Adipocyte (in vitro differentiated cells): ENCODE data around the gene SEM1.
"Not testable (repeated sequence)": the region's sequence is repeated elsewhere in the genome, so short reads cannot be mapped to it uniquely, and the experiment has no call there.

ENCODE experiments used
- DNase-seq: peaks from one replicate; pipeline ENCODE4 v3.0.0-alpha.2; 2015; ENCODE audit warnings: low read depth
- H3K27me3 ChIP-seq: replicated peaks from 2 replicates; pipeline ENCODE4 v1.7.0; 2013; ENCODE audit warnings: mild to moderate bottlenecking, low read length, moderate library complexity; ENCODE audit not compliant: control insufficient read depth, insufficient read depth
- H3K36me3 ChIP-seq: 2 replicates; pipeline ENCODE4 v1.7.0; 2013; ENCODE audit warnings: low read length, mild to moderate bottlenecking, moderate library complexity; ENCODE audit not compliant: control insufficient read depth, insufficient read depth, severe bottlenecking
- H3K4me1 ChIP-seq: 2 replicates; pipeline ENCODE4 v1.7.0; 2013; ENCODE audit warnings: mild to moderate bottlenecking, low read length, moderate library complexity; ENCODE audit not compliant: control insufficient read depth, insufficient read depth
- H3K4me3 ChIP-seq: 2 replicates; pipeline ENCODE4 v1.7.0; 2013; ENCODE audit warnings: mild to moderate bottlenecking, low read length, moderate library complexity
- H3K9ac ChIP-seq: 2 replicates; pipeline ENCODE4 v1.7.0; 2013; ENCODE audit warnings: mild to moderate bottlenecking, low read length, moderate library complexity
- H3K9me3 ChIP-seq: 2 replicates; pipeline ENCODE4 v1.7.0; 2013; ENCODE audit warnings: mild to moderate bottlenecking, low read length, moderate library complexity; ENCODE audit not compliant: control insufficient read depth

The SEM1 gene

GRCh38 chr7:96662151-96662550 is 47.5 kb downstream of the SEM1 start:
- not testable (repeated sequence) for DNase-seq, H3K27me3 ChIP-seq, H3K9ac ChIP-seq, H3K4me1 ChIP-seq, H3K9me3 ChIP-seq, H3K4me3 ChIP-seq, H3K36me3 ChIP-seq

GRCh38 chr7:96658022-96658412 is 51.6 kb downstream of the SEM1 start:
- no peaks in the 10 kb centered on the region for H3K9me3 ChIP-seq
- H3K4me3 ChIP-seq, result no peak overlapping the region
- no peaks in the 10 kb centered on the region for H3K27me3 ChIP-seq
- no peak for DNase-seq
- H3K36me3 ChIP-seq, result no peaks in the 10 kb centered on the region
- H3K4me1 ChIP-seq, result no peaks in the 10 kb centered on the region
- H3K9ac ChIP-seq, result no peak overlapping the region

- Histone ChIP-seq H3K9me3 (no peaks in the 10 kb centered on the region), H3K4me3 (no peak overlapping the region), H3K27me3 (no peaks in the 10 kb centered on the region), H3K36me3 (no peaks in the 10 kb centered on the region), H3K9ac (no peak overlapping the region), H3K4me1 (no peaks in the 10 kb centered on the region)
- DNase-seq, result no peak
Measured at GRCh38 chr7:96657347-96658021, 52.2 kb downstream of the SEM1 start.

- Histone ChIP-seq H3K4me1 (no peaks in the 10 kb centered on the region), H3K36me3 (no peaks in the 10 kb centered on the region), H3K4me3 (no peak overlapping the region), H3K9me3 (no peaks in the 10 kb centered on the region), H3K9ac (no peak overlapping the region), H3K27me3 (no peaks in the 10 kb centered on the region)
- DNase-seq, result no peak
Measured at GRCh38 chr7:96655956-96656355, 53.7 kb downstream of the SEM1 start.

- H3K36me3 ChIP-seq, result no peaks in the 10 kb centered on the region
- H3K9ac ChIP-seq, result no peak overlapping the region
- H3K4me1 ChIP-seq, result no peaks in the 10 kb centered on the region
- H3K4me3 ChIP-seq, result no peak overlapping the region
- no peak for DNase-seq
- H3K27me3 ChIP-seq, result no peaks in the 10 kb centered on the region
- no peaks in the 10 kb centered on the region for H3K9me3 ChIP-seq
Measured at GRCh38 chr7:96654630-96655188, 54.9 kb downstream of the SEM1 start.

- Histone ChIP-seq H3K9ac (no peak overlapping the region), H3K27me3 (no peaks in the 10 kb centered on the region)
Measured at GRCh38 chr7:96649981-96650380, 59.7 kb downstream of the SEM1 start.

GRCh38 chr7:96648784-96649183 is 60.9 kb downstream of the SEM1 start:
- H3K36me3 ChIP-seq, result no peaks in the 10 kb centered on the region
- H3K9me3 ChIP-seq, result no peaks in the 10 kb centered on the region
- H3K4me1 ChIP-seq, result no peaks in the 10 kb centered on the region
- no peak overlapping the region for H3K4me3 ChIP-seq
- DNase-seq, result no peak
- no peaks in the 10 kb centered on the region for H3K27me3 ChIP-seq
- no peak overlapping the region for H3K9ac ChIP-seq

More at GRCh38 chr7:96649981-96650380, 59.7 kb downstream of the SEM1 start:
- DNase-seq, result peak; percentile 53
- H3K4me1 ChIP-seq, result no peaks in the 10 kb centered on the region
- H3K4me3 ChIP-seq, result no peak overlapping the region
- no peaks in the 10 kb centered on the region for H3K9me3 ChIP-seq
- H3K36me3 ChIP-seq, result no peaks in the 10 kb centered on the region

GRCh38 chr7:96647733-96648132 is 61.9 kb downstream of the SEM1 start:
- no peak for DNase-seq
- Histone ChIP-seq H3K36me3 (no peaks in the 10 kb centered on the region), H3K4me1 (no peaks in the 10 kb centered on the region), H3K9ac (no peak overlapping the region), H3K27me3 (no peaks in the 10 kb centered on the region), H3K4me3 (no peak overlapping the region), H3K9me3 (no peaks in the 10 kb centered on the region)

GRCh38 chr7:96645084-96645483 is 64.6 kb downstream of the SEM1 start:
- DNase-seq, result no peak
- no peaks in the 10 kb centered on the region for H3K27me3 ChIP-seq

GRCh38 chr7:96643436-96643835 is 66.2 kb downstream of the SEM1 start:
- not testable (repeated sequence) for H3K9me3 ChIP-seq, H3K4me3 ChIP-seq, H3K4me1 ChIP-seq, DNase-seq, H3K36me3 ChIP-seq, H3K9ac ChIP-seq, H3K27me3 ChIP-seq

More at GRCh38 chr7:96645084-96645483, 64.6 kb downstream of the SEM1 start:
- Histone ChIP-seq H3K4me3 (no peak overlapping the region), H3K9me3 (no peaks in the 10 kb centered on the region), H3K9ac (no peak overlapping the region), H3K36me3 (no peaks in the 10 kb centered on the region), H3K4me1 (no peaks in the 10 kb centered on the region)

- Histone ChIP-seq H3K27me3 (no peaks in the 10 kb centered on the region), H3K36me3 (no peaks in the 10 kb centered on the region), H3K9ac (no peak overlapping the region), H3K4me3 (no peak overlapping the region), H3K4me1 (peaks cover 7% of the 10 kb centered on the region), H3K9me3 (no peaks in the 10 kb centered on the region)
- no peak for DNase-seq
Measured at GRCh38 chr7:96640054-96640453, 69.6 kb downstream of the SEM1 start.
